A549 (cell line): ENCODE measurements around the gene RFPL2.
"Not testable (repeated sequence)": the region's sequence is repeated elsewhere in the genome, so short reads cannot be mapped to it uniquely, and the experiment has no call there.

Experiments
- CBX2 ChIP-seq: fragments of 200-600 bp; sonication (generic); IDR thresholded peaks from 2 replicates; pipeline ENCODE4 v1.6.1; 2016; ENCODE audit warnings: low read depth, mild to moderate bottlenecking, borderline replicate concordance
- CHD4 ChIP-seq: fragments of 200-600 bp; sonication (generic); IDR thresholded peaks from 2 replicates; pipeline ENCODE4 v1.6.1; 2016; ENCODE audit warnings: antibody characterized with exemption, mild to moderate bottlenecking, borderline replicate concordance
- CTCF ChIP-seq: fragments of >200 bp; sonication (Bioruptor Twin); formaldehyde crosslinking; IDR thresholded peaks from 3 replicates; pipeline ENCODE4 v1.5.1; 2016
- EHMT2 ChIP-seq: fragments of 200-600 bp; sonication (generic); IDR thresholded peaks from 2 replicates; pipeline ENCODE4 v1.6.1; 2016; ENCODE audit warnings: antibody characterized with exemption, low read depth, mild to moderate bottlenecking, moderate library complexity
- ELK1 ChIP-seq: fragments of 150-350 bp; IDR thresholded peaks from 2 replicates; pipeline ENCODE4 v1.6.1; 2014; ENCODE audit warnings: low read depth, mild to moderate bottlenecking, low read length
- EP300 ChIP-seq, 2 experiments: fragments of >200 bp; sonication (Bioruptor Twin); formaldehyde crosslinking; IDR thresholded peaks; 2 replicates in 1 of 2; 3 replicates in 1 of 2; pipeline ENCODE4 v1.6.1; 2016 to 2017
- MYC ChIP-seq: IDR thresholded peaks from 2 replicates; pipeline ENCODE4 v1.6.1; 2012; ENCODE audit warnings: mild to moderate bottlenecking, inconsistent platforms, low read length, improper control_type of control experiment, borderline replicate concordance
- PBX3 ChIP-seq: IDR thresholded peaks from 2 replicates; pipeline ENCODE4 v1.6.1; 2012
- POLR2A ChIP-seq: IDR thresholded peaks from 2 replicates; pipeline ENCODE4 v1.6.1; 2012; ENCODE audit warnings: mild to moderate bottlenecking, low read length
- POLR2AphosphoS2 ChIP-seq: conservative IDR thresholded peaks from 2 replicates; pipeline ENCODE4 v1.6.1; 2012; ENCODE audit warnings: low read length, improper control_type of control experiment, inconsistent platforms
- REST ChIP-seq: fragments of 200-600 bp; sonication (generic); IDR thresholded peaks from 2 replicates; pipeline ENCODE4 v1.6.1; 2016; ENCODE audit warnings: antibody characterized with exemption, mild to moderate bottlenecking, moderate library complexity

- TF ChIP-seq CTCF; POLR2A; ELK1; EHMT2; PBX3; CBX2; EP300 (IDR thresholded peaks at IDR 0.05); POLR2AphosphoS2; REST; CHD4; MYC: not testable (repeated sequence)
These were observed 44.5 kb downstream of the RFPL2 start for GRCh38 chr22:32160411-32160810.
